ENCODE results near the gene KIF5C.

DNA sequence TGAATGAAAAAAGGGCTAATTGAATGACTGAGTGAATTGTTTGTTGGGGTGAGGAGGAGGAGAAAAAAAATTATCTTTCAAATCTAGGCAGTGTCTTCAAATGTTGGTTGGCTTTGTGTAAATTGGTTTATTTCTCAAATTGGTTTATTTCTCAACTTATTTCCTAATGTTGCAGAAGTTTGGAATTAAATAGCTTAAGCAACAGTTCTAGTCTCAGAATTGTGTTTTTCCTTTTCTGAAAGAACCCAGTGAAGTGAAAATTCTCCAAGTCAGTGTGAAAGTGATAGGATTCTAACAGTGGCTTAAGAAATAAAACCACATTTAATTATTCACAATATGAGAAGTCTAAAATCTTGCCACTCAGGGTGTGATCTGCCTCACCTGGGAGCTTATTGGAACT is 108.9 kb downstream of the KIF5C start:
- TF ChIP-seq, protein P1, sequence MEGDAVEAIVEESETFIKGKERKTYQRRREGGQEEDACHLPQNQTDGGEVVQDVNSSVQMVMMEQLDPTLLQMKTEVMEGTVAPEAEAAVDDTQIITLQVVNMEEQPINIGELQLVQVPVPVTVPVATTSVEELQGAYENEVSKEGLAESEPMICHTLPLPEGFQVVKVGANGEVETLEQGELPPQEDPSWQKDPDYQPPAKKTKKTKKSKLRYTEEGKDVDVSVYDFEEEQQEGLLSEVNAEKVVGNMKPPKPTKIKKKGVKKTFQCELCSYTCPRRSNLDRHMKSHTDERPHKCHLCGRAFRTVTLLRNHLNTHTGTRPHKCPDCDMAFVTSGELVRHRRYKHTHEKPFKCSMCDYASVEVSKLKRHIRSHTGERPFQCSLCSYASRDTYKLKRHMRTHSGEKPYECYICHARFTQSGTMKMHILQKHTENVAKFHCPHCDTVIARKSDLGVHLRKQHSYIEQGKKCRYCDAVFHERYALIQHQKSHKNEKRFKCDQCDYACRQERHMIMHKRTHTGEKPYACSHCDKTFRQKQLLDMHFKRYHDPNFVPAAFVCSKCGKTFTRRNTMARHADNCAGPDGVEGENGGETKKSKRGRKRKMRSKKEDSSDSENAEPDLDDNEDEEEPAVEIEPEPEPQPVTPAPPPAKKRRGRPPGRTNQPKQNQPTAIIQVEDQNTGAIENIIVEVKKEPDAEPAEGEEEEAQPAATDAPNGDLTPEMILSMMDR (conservative IDR thresholded peaks at IDR 0.05; ENCODE audit: low read length) = no peak
- no peak for TF ChIP-seq EZH2phosphoT487 (IDR thresholded peaks at IDR 0.05; ENCODE audit: borderline replicate concordance, low read depth, low read length)

Measured in OCI-LY7 (cell line).